ENCODE results near the gene ZNF318.
"Not testable (repeated sequence)": the region's sequence is repeated elsewhere in the genome, so short reads cannot be mapped to it uniquely, and the experiment has no call there.

ZNF318 gene

DNA sequence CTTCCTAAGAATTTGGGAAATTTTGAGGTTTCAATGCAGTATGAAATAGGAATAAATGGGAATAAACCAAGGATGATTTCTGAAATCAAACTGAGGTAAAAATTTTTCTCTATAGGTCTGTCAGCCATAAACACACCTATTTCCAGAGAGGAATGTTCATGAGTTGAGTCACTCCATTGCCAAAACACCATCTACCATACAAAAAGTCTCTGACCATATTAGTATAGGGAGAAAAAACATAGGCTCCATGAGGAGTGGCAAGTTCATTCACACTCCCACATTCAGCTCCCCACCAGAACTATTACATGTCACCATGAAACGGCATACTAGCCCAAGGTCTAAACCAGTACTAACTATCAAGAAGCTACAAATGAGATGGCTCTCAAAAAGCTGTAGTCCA is 9.6 kb downstream of the ZNF318 start:
- no peak for FAIRE-seq
- DNase-seq (ENCODE audit: insufficient read length), result no peak
- TF ChIP-seq POLR2A (IDR thresholded peaks at IDR 0.05; ENCODE audit: low read depth, low read length) (no peak), TAF1 (IDR thresholded peaks at IDR 0.05; ENCODE audit: borderline replicate concordance, low read depth, low read length) (no peak), POLR2AphosphoS5 (IDR thresholded peaks at IDR 0.05; ENCODE audit: low read depth, low read length) (no peak)

DNA sequence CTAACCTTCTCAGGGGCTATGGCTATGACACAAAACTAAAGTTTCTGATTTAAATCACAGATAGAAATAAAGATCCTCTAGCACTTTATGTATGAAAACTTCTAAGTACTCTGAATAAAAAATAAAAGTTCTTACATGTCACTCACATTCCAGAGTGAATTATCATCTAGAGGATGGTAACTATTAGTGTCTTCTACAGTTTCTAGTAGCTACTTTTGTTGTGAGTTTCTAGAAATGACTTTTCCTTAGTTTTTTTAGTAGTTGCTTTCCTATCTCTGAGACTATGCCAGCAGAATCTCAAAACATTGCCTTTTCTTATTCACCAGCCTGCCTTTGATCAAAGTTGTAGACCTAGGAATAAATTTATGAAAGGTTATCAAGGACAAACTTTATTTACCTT is 10.1 kb downstream of the ZNF318 start:
- TF ChIP-seq TAF1 (IDR thresholded peaks at IDR 0.05; ENCODE audit: borderline replicate concordance, low read depth, low read length), result no peak
- TF ChIP-seq POLR2AphosphoS5 (IDR thresholded peaks at IDR 0.05; ENCODE audit: low read depth, low read length), result no peak
- no peak for TF ChIP-seq POLR2A (IDR thresholded peaks at IDR 0.05; ENCODE audit: low read depth, low read length)
- FAIRE-seq (no peak), DNase-seq (ENCODE audit: insufficient read length) (no peak)

DNA sequence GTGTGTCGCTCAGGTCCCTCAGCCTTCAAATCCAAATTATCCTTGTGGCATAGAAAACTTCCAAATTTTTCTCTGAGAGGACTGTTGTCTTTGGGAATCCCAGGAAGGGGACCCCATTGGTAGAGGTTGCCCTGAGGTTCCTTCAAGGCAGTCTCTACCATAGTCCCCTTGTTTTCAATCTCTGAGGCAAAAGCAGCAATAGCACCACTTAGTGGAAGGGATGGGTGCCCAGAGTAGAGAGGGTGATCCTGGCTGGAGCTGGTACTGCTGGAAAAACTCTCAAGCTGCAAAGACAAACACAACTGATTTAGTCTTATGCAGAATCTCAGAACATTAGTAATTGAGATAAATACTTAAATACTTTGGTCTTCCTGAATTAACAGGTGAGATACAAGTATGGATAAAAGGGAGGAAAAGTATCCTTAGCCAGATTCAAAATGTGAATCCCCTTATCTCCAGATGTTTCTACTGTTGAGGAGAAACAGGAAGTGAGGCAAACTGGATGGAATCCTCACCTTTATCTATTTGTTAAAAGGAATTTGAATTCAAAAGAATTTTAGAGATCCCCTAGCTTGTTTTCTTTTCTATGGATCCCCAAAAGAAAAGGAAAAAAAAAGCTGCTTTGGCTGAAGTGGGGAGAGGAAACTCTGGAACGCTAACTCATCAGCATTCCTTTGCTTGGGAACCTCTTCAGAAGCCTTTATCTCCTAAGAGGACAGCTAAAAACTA is 13.4 kb downstream of the ZNF318 start:
- no peak for TF ChIP-seq TAF1 (IDR thresholded peaks at IDR 0.05; ENCODE audit: borderline replicate concordance, low read depth, low read length)
- DNase-seq (ENCODE audit: insufficient read length), result no peak
- no peak for FAIRE-seq

DNA sequence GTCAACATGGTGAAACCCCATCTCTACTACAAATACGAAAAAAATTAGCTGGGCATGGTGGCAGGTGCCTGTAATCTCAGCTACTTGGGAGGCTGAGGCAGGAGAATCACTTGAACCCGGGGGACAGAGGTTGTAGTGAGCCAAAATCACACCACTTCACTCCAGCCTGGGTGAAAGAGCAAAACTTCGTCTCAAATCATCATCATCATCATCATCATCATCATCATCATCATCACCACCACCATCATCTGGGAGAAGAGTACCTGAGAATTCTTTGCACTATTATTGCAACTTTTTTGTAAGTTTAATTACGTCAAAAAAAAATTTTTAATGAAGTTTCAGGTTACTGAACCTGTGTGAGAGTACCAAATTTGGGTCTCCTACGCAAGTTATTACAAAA is 17.5 kb downstream of the ZNF318 start:
- not testable (repeated sequence) for FAIRE-seq; DNase-seq (ENCODE audit: insufficient read length)

DNA sequence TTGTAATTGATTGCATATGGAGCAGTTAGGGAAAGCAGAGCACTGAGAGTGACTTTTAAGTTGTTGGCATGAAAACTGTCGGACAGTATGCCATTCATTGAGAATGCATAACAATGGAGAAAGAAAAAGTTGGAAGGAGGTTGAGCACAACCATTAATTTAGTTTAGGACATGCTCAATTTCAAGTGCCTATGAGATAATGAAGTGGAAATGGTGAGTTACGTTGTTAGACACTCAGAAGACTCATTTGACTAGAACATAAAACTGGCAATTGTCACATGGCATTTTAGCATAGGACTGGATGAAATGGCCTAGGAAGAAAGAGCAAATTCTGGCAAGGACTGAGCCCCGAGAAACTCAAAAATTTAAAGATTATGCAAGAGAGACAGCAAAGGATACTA is 22.0 kb downstream of the ZNF318 start:
- no peak for TF ChIP-seq POLR2AphosphoS5 (IDR thresholded peaks at IDR 0.05; ENCODE audit: low read depth, low read length)
- TF ChIP-seq TAF1 (IDR thresholded peaks at IDR 0.05; ENCODE audit: borderline replicate concordance, low read depth, low read length), result no peak
- no peak for TF ChIP-seq POLR2A (IDR thresholded peaks at IDR 0.05; ENCODE audit: low read depth, low read length)
- DNase-seq (ENCODE audit: insufficient read length) (no peak), FAIRE-seq (no peak)

DNA sequence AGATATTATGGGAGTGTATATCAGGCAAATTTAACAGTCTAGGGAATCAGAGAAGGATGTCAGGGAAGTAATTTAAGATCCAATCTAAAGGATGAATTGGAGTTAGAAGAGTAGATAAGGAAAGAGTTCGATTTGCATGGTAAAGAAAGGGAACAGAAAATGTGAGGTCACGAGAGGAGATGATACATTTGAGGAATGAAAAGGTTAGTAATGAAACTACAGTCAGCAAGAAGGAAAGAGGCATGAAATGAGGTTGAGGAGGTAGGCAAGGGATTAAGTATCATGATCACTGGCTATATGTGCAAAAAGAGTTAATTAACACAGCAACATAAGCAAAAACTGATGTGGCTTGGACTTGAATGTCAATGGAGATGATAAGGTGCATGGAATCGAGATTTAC is 22.4 kb downstream of the ZNF318 start:
- TF ChIP-seq POLR2A (IDR thresholded peaks at IDR 0.05; ENCODE audit: low read depth, low read length) (no peak), POLR2AphosphoS5 (IDR thresholded peaks at IDR 0.05; ENCODE audit: low read depth, low read length) (no peak), TAF1 (IDR thresholded peaks at IDR 0.05; ENCODE audit: borderline replicate concordance, low read depth, low read length) (no peak)
- no peak for DNase-seq (ENCODE audit: insufficient read length)
- FAIRE-seq, result no peak

DNA sequence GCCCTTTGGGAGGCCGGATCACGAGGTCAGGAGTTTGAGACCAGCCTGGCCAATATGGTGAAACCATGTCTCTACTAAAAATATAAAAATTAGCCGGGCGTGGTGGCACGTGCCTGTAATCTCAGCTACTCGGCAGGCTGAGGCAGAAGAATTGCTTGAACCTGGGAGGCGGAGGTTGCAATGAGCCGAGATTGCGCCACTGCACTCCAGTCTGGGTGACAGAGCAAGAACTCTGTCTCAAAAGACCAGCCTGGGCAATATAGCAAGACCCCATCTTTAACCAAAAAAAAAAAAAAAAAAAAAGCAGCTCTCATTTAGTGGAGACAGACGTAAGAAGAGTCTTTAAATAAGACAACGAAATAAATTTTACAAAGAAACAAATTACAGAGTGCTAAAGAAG is 23.2 kb downstream of the ZNF318 start:
- FAIRE-seq; DNase-seq (ENCODE audit: insufficient read length): not testable (repeated sequence)

DNA sequence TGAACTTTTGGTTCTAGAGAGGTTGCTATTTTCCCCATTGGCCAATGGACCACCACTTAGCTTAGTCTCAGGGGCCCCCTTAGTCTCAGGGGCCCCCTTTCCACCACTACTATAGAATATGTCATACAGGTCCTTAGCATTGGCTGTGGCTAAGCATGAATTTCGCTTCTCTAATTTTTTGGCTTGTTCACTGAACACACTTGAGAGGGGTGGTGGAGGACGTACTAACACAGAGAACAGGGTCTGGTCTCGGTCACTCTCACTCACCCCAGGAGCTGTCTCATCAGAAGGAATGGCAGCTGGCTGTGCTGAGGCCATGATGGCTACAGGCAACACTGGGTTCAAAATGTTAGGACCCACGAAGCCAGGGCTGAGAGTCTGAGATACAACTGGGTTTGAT is 30.3 kb downstream of the ZNF318 start:
- peak; percentile 61 for FAIRE-seq
- TF ChIP-seq POLR2AphosphoS5 (IDR thresholded peaks at IDR 0.05; ENCODE audit: low read depth, low read length), result no peak
- DNase-seq (ENCODE audit: insufficient read length), result no peak

DNA sequence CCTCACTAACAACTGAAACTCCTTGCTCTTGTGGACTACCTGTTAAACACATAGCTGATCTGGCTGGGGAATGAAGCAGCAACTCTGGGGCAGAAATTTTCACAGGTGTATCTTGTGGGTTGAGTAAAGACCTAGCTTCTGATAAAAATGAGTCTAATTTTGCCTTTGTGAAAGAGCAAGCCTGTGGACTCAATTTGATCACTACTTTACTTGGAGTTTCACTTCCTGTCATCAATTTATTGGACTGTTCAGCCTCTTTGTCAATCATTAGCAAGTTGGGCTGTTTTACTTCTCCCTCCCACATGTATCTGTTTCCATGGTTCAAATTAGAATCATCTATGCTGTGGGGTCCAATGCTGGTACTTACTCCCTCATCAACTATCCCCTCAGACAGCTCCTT is 31.2 kb downstream of the ZNF318 start:
- TF ChIP-seq TAF1 (IDR thresholded peaks at IDR 0.05; ENCODE audit: borderline replicate concordance, low read depth, low read length) (no peak), POLR2AphosphoS5 (IDR thresholded peaks at IDR 0.05; ENCODE audit: low read depth, low read length) (no peak), POLR2A (IDR thresholded peaks at IDR 0.05; ENCODE audit: low read depth, low read length) (no peak)
- FAIRE-seq (peak; percentile 83), DNase-seq (ENCODE audit: insufficient read length) (no peak)

DNA sequence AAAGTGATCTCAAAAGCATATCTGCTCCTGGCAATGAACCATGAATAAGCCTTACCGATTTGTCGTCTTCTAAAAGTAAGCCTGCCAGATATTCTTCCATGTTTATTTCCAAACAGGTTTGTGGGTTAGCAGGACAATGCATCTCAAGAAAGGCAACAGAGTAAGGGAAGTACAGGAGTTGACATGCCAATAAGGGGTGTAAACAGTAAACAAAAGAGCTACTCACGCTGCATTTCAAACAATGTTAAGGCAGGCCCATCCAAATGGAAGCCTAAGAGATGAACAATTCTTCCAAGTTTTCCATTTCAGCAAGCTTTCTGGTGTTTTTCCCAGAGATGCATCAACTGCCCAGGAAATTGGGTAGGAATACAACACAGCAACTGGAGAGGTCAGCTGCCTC is 33.1 kb downstream of the ZNF318 start:
- no peak for FAIRE-seq
- no peak for DNase-seq (ENCODE audit: insufficient read length)
- TF ChIP-seq POLR2A (IDR thresholded peaks at IDR 0.05; ENCODE audit: low read depth, low read length), result no peak

DNA sequence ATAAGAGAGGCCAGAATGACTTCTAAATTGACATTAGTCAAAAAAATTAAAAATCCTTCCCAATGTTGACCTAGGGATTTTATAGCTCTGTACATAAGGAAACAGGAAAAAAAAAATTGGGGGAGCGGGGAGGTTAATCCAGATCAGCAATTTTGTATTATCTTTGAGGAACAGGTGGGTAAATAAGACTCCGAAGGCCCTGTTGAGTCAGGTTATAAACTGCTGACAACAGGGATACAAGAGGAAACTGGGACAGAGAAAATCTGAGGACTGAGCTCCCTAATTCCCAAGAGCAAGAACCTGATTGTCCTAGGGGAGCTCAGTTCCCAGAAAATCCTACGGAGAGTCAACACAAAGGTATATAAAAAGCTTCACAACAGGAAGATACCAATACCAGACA is 34.0 kb downstream of the ZNF318 start:
- TF ChIP-seq POLR2AphosphoS5 (IDR thresholded peaks at IDR 0.05; ENCODE audit: low read depth, low read length) (no peak), TAF1 (IDR thresholded peaks at IDR 0.05; ENCODE audit: borderline replicate concordance, low read depth, low read length) (no peak), POLR2A (IDR thresholded peaks at IDR 0.05; ENCODE audit: low read depth, low read length) (no peak)
- FAIRE-seq (no peak), DNase-seq (ENCODE audit: insufficient read length) (no peak)

DNA sequence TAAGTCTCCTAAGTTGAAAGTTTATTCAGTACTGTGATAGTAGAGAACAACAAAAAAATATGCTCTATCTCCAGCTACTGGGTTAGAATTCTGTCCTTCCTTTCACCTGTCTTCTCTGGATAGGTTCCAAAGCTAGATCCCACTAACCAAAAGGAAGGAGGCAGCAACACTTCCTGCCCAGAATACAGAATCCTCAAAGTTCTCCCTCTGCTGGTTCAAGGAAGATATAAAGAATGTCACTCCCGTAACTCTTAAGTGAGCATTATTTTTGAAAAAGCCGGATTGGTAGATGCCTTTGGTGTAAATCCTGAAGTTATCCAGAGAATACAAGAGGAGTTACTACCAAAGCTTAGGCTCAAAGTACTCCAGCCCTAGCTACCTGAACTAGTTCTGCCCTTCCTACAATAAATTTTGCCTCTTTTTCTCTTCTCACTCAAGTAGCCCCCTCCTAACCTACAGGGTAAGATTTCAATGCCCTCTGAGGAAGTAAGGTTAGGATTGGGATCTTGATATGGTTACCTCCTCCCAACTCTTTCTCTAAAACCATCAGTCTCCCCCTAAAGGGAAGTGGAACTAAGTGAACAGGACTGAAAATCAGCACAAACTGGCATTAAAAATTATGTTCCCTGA is 34.9 kb downstream of the ZNF318 start:
- peak; percentile 77 for FAIRE-seq
- TF ChIP-seq TAF1 (IDR thresholded peaks at IDR 0.05; ENCODE audit: borderline replicate concordance, low read depth, low read length) (no peak), POLR2AphosphoS5 (IDR thresholded peaks at IDR 0.05; ENCODE audit: low read depth, low read length) (no peak)
- no peak for DNase-seq (ENCODE audit: insufficient read length)

DNA sequence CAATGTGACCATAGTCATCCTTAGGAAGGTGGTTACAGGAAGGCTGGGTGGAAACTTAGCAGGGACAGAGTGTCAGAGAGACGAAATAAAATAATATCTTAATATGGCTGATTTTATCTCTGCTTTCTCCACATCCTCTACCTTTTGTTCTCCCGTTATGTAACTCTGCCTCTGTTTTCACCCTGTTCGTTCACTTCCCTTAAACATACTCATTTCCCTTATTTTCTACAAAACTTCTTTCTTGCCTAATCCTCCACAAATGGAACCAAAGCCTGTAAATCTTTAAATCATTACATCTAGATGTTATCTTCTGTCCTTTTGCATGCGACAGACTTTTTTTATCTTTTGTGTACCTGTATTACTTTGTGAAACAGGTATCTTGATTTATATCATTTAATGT is 37.6 kb downstream of the ZNF318 start:
- DNase-seq (ENCODE audit: insufficient read length) (no peak), FAIRE-seq (no peak)
- TF ChIP-seq POLR2AphosphoS5 (IDR thresholded peaks at IDR 0.05; ENCODE audit: low read depth, low read length) (no peak), TAF1 (IDR thresholded peaks at IDR 0.05; ENCODE audit: borderline replicate concordance, low read depth, low read length) (no peak), POLR2A (IDR thresholded peaks at IDR 0.05; ENCODE audit: low read depth, low read length) (no peak)

Measured in GM12892 (cell line).